RPMI8226 (cell line): ENCODE measurements around the gene TMEM150C.

Experiments used
- DNase-seq: peaks from one replicate; pipeline ENCODE4 v3.0.0-alpha.2; 2015

The TMEM150C gene

DNA sequence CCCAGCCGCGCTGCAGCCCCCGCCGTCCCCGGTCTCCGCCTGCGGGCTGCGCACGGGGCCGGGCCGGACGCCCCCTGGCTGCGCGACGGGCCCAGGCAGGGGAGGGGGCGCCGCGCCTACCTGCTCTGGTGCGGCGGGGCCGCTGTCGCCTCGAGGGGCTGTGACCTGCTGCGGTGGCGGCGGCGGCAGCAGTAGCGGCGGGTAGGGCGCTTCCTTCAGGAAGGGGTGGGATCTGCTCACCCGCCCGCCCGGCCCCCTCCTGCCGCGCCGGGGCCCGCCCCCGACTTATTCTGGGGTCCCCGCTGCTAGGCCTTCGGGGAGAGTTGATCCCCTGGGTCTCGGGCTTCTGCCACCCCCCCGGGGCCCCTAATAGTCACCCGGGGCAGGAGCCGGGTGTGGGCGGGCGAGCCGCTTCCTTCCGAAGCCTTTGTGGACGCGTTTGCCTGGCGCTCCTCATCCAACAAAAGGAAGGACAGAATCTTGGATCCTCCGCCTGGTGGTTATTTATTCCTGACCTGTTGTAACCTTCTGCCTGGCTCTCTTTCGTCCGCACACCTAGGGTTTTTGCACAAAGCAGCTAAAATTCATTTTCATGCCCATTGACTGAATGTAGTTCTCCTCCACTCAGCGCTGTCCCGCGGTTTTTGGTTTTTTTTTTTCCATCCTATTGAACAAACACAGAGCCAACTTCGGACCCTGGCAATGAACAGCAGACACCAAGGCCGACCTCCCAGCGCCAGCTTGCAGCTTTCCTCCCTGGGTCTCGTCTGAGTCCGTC is at the start of gene TMEM150C:
Gene TMEM150C (minus strand): TSS at position 203 of the 778 bp plus-strand sequence. CDS start 57,331 bp downstream, outside the sequence.
- DNase-seq, result no peak

DNA sequence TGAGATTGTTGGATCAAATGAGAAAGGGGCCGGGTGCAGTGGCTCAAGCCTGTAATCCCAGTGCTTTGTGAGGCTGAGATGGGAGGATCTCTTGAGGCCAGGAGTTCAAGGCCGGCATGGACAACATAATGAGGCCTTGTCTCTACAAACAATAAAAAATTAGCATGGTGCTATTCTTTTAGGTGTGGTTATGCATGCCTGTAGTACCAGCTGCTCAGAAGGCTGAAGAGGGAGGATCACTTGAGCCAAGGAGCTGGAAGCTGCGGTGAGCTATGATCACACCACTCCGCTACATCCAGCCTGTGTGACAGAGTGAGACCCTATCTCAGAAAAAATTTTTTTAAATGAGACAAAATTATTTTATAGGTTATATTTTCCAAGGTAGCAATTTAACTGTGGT is 49.7 kb upstream of the TMEM150C start:
- DNase-seq, result no peak

DNA sequence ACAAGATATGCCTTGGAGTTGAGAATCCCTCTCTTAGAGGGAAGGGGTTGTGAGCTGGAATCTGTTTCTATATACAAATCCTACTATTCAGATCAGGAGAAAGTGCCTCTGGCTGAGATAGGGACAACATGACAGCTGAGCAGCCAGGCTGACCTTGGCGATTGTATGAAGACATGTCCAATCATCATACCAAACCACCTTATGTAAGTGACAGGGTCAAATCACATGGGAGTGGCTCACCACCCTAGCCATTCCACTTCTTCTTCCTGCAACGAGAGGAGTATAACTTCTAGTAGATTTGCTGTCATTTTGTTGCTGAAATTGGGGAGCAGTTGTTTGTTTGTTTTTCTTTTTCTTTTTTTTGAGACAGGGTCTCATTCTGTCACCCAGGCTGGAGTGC is 48.3 kb upstream of the TMEM150C start:
- no peak for DNase-seq

DNA sequence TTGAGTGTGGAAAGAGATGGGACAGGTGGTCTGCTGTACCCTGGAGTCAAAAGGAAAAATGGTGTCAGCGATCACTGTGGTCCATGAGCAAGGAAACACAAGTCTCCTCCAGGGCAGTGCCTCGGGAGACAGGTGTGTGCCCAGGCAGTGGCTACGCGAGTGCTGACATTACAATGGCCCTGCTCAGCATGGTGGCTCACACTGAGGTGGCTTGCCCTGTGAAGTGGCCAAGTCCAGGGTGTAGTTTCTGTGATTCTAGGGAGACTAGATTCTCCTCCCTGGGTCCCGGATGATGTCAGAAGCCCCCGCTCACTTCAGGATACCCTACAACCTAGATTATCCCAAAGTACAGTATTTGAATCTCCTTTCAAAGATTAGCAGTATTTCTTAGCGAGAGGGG is 44.8 kb upstream of the TMEM150C start:
- no peak for DNase-seq

DNA sequence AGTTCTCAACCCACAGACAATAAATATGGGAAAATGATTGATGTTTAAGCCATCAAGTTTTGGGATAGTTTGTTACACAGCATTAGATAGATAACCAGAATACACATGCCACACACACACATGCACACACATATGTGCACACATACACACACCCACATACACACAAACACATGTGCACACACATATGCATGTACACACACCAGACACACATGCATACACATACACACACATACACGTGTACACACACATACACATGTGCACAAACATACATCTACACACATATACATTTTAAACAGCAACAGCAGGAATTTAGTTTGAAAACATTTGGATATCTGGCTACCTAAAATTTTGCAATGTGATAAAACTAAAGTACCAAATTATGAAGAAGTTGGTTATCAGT is 42.7 kb upstream of the TMEM150C start:
- DNase-seq, result no peak

DNA sequence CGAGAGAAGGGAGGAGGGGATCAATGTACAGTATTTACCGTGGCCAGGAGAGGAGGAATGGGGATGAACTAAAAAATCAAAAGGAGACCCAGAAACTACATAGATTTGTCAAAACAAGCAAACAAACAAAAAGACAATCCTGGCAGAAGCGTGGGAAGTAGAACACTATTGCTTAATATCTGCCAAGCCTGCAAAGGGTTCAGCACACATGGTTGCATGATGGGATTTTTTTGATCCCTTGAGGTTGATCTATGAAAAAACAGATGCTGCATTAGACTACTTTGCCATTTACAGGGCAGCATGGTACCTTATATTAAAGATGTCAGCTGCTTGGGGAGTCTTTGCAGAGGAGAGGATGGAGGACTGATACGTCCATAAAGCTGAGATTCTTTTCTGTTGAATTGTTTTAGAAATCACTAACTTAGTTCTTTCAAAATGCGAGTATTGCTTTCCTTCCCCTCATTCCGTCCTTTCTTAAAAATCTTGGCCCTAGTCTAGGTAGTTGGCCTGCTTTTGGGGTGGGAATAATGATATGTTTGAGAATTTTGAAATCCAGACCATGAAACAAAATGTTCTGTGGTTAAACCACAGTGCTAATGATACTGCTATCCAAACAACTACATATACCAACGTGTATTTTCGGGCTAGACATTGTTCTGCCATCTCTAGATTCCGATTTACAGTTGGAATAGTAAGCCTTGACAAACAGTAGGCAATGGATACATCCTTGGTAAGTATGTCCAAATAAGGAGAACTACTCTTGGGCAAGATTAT is 39.6 kb upstream of the TMEM150C start:
- no peak for DNase-seq

DNA sequence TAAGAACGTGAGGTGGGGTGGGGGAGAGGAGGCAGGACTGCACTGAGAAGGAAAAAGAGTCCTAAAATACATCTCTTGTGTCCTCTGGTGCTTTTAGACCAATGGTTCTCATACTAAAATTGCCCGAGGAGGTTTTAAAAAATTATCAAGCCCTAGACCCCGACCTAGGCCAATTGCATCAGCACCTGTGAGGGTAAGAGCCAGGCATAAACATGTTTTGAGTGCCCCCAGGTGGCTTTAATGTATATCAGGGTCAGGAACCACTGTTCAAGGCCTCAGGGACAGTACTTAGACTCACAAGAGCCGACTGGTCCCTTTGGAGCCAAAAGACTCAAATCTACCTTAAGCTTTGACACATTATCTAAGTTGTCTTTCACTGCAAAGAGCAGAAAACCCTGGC is 37.5 kb upstream of the TMEM150C start:
- DNase-seq, result no peak

DNA sequence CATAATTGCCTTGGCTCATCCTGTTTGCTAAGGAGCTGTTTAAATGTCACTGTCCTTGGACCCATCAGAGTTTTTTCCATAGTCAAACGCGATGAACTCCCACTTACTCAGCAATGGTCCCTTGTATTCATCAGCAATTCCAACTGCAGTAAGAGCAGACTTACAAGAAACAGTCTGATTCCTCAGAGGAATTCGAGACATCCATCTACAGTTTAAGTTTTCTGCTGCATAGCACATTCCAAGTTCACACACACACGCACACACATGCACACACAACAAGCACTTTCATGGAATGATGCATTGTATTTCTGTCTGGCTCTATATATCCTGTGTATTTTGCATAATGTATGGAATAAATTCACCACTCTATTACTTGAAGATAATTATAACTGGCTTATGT is 32.7 kb upstream of the TMEM150C start:
- DNase-seq, result no peak

DNA sequence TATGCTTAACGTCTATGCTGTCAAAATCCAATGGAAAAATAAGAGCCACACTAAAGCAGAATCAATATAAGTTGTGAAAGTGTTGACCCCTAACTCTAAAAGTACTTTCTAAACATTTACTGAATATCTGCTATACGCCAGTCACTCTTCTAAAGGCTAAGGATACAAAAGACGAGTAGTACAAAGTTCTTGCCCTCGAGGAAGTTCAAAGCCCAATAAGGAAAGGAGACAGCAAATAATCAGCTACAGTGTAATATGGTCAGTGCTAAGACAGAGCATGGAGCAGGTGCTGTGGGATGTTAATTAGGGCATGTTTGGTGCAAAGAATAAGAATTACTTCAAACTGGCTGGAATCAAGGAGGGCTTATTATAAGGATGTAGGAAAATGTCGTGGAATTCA is 31.6 kb upstream of the TMEM150C start:
- DNase-seq, result no peak

DNA sequence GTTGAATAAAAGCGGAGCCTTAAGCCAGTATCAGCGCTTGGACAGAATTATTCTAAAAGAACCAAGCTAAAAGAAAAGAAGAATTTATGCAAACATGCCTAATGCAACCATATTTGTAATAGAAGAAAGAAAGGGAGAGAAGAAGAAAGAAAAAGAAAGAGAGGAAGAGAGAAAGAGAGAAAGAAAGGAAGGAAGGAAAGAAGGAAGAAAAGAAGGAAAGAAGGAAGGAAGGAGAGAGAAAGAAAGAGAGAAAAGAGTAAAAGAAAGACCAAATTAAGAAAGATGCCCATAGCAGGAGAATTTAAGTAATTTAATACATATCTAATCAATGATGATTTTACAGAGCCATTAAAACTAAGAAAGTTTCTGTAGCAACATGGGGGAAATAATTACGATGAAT is 30.9 kb upstream of the TMEM150C start:
- no peak for DNase-seq

DNA sequence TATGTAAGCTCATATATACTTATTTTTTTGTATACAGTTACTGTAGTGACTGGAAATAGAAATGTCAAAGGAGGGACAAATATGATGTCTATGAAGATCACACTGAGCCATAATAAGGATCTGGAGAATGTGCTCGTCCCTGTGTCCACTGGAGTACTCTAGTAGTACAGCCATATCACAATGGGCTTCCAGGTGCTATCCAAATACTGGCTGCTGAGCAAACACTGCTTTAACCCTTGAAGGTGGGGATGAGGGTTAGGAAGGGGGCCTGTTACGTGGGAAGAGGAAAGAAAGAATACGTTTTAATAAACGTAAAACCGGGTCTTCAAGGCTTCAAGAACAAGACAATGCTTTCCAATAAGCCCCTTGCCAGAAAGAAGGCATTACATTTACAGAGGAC is 29.8 kb upstream of the TMEM150C start:
- no peak for DNase-seq

DNA sequence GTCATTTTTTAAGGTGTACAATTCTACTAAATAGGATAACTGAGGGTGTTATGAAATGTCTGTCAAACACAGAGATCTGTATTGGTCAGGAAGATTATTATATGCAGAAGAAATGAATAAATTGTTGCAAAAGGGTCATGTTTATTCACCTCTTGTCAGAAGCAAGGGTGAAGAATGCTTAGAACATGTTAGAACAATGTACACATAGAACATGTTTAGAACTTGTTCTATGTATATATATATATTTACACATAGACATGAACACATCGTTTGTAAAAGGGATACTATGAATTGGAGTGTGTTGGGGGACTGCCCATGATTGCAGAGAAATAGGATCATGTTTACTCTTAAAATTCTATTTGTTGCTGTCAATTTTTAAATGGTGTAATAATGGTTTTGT is 28.0 kb upstream of the TMEM150C start:
- DNase-seq, result no peak

DNA sequence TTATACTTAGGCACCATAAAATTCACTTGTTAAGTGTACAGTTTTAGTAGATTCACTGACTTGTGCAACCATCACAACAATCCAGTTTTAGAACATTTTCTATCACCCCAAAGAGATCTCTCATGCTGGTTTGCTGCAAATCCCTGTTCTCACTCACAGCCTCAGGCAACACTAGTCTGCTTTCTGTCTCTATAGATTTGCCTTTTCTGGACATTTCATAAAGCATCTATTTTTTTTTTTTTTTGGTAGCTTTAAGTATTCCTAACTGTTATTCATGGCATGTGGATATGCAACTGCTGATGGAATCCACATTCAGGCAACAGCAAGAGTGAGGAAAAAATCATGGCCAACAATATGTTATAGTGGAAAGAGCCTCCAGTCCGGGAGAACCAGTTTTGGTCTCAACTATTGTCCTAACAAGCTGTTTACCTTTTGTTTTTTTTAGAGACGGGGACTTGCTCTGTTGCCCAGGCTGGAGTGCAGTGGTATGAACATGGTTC is 27.0 kb upstream of the TMEM150C start:
- no peak for DNase-seq

DNA sequence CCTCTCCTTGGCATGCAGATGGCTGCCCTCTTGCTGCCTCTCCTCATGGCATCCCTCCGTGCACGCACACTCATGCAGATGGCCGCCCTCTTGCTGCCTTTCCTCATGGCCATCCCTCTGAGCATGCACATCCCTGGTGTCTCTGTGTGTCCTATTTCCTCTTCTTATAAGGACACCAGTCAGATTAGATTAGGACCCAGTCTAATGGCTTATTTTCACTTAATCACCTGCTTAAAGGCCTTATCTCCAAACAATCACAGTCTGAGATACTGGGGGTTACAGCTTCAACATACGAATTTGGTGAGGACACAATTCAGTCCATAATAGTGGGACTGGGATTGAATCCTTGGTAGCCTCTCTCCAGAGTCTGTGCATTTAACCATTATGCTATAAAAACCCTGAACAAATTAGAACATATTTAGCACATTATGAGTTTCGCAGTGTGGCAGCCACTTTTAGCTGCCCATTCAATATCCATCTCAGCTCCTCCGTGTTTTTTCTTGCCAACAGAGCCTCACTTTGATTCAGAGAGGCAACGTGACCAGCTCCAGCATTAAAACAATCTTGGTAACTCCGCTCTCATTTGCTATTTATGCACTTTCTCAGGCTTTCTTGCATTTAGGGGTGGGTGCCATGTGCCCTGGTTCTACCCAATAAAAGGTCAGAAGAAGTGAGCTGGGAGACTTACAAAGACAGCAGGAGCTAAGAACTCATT is 26.2 kb upstream of the TMEM150C start:
- DNase-seq, result no peak

DNA sequence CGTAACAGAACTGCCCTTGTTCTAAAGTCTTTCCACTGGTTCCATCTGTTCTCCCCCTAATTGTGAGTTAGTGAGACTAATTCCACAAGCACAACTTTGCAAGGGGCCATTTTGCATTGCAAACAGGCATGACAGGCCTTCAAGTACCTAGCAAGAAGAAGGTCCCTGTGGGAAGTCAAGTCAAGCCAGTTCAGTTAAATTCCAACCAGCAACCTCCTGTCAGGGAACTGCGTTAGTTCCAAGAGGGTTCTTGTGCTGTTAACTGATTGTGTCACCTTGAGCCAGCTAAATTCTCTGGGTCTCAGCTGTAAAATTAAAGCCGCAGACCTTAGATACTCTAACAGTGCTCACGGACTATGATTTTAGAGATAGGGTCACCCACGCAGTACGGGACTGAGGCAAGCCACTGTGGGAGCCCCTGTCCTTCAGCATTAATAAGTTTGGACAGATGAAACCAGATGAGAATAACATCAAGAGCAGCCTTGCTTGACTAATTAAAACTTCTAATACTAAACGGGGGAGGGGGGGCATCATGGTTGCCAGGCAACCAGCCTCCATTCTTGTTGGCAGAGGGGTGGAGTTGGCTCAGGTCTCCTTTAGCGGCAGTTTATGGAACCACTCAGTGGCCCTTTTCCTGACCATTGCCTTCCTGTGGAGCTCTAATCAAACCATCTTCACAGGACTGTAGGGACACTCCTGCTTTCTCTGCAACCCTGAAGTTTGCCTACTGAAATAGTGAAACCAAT is 24.1 kb upstream of the TMEM150C start:
- DNase-seq, result no peak

DNA sequence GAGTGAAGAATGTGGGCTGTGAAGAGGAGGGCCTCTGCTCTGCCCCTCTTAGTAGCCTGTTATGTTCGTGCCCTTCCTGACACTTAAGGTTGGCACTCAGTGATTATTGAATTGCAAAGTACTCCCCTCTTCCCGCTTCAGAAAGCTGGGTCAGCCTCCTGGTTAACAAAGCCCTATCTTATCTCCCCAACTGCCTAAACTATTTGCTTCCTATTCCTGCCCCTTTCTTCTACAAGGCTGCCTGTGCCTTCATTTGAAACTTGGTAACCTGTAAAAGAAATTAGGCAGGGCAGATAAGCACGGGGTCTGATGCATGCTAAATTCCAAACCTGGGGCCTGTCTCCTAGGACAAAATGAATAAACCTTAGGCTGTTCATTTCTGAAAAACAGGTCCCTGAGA is 23.1 kb upstream of the TMEM150C start:
- no peak for DNase-seq

DNA sequence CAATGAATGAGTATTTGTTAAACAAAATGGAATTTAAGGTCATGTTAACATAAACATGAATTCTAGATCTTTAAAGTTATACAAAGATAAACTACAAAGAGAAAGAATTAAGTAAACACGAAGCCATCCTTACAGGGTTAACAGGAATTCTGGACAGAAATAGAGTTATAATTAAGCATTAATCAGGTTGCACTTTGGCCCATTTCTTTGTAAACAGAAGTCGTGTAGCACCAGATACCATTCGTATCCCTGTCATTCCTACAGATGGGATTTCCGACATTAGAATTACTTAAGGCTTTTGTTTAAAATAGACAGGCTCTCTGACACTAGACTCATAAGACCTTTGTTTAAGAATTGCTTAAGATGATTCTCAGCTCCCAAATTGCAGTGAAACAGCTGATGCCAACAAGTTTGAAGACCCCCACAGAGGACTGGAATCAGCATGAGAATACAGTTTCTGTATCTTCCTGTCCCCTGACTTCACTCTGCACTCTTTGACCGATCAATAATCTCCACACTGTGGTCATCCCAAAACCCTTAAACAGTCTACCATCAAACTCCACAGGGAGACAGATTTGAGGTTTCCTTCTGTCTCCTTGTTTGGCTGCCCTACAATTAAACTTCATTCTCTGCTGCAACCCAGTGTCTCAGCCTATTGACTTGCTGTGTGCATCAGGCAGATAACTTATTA is 22.3 kb upstream of the TMEM150C start:
- DNase-seq, result no peak

DNA sequence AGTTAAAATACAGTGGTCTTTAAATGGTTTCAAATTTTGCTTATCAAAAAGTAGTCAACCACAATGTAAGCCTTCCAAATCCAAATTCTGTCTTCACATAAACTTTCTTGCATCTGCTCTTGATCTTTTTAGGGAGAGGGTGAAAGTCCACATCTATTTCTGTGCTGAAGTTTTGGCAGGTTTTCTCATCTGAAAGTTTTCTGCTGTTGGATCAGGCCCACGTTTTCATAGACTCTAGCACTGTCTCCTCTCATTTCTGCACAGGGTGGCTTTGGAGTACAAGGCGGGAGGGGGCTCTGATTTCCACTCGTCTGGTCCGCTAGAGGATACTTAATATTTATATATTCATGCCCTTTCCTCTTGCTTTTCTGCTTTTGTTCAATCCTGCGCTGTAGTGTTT is 18.1 kb upstream of the TMEM150C start:
- no peak for DNase-seq

DNA sequence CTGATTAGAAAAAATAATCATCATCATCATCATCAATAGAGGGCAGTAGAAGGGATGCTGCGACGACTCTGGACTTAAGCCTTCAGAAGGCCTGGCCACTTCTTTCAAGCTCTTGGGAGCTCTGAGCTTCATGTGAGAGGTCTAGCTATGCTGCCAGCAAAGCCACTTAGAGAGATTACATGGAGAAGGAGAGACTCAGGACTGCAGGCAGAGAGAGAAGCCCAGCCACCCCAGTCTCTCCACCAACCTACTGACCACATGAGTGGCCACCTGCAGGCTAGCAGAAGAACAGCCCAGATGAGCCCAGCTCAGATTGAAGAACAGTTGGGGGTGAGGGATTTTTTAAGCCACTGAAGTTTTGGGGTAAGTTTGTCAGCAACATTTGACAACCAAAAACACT is 17.1 kb upstream of the TMEM150C start:
- no peak for DNase-seq

DNA sequence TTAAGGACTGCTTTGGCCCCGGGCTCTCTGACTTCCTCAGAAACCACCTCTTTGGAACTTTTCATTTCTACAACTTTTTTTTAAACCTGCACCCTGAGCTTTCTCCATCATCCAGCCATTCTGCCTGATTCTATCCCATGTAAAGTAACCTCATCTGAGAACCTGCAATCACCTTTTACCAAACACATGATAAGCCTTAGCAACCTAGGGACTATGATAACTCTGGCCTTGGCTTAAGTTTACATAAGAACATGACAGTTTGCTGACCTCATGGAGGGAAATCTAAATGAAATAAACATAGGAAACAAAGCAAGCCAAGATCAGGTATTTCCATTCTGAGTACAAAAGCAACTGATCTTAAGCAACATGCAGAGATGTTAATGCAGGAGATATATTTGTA is 15.7 kb upstream of the TMEM150C start:
- DNase-seq, result no peak

DNA sequence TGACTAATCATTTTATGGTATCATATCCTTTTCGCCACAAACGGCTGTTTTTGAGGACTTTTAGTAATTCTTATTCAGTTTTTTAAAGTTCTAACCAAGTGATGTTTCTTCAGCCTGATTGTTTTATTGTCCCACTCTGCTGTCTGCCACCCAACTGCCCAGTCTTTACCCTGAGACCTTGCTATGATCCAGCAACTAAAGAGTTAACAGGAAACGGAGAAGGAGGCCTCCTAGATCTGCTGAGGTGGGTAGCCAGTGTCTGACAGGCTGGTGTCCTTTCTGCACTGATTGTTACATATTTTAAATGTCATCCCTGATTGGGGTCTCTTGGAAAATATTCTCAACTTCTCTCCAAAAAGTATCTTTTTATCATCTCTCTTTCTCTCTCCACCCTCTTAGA is 7.9 kb upstream of the TMEM150C start:
- no peak for DNase-seq

DNA sequence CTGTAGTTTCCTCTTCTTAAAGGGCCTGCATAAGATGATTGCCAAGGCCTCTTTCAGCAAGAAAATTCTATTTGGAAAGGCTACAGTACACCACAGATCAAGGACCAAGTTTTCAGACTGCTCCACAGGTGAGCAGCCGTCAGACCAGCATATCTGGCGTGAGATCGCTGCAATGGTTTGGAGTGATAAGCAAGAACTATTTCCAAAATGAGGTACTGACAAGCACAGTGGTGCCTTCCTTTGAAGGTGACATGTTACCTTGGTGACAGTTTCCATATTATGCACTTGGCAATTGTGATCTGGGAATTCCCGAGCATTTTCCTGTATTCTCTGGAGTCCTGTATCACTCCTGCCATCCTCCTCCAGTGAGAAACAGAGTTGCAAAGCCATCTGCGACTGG is 7.3 kb upstream of the TMEM150C start:
- no peak for DNase-seq
